Coronary artery (tissue), 2 donors: ENCODE data around the gene PPP1CA.
"Not testable (repeated sequence)": the region's sequence is repeated elsewhere in the genome, so short reads cannot be mapped to it uniquely, and the experiment has no call there.

ENCODE experiments used
- DNase-seq: peaks from one replicate; pipeline ENCODE4 v3.0.0-alpha.2; 2017; ENCODE audit warnings: low spot score
- H3K27ac ChIP-seq, 2 donors: fragments of 200-600 bp; sonication (generic); one replicate each; pipeline ENCODE4 v1.5.1; 2016 to 2019
- H3K4me3 ChIP-seq: fragments of 200-600 bp; sonication (generic); 2 replicates; pipeline ENCODE4 v1.5.1; 2016; ENCODE audit warnings: mild to moderate bottlenecking, moderate library complexity
- TF ChIP-seq, protein P1 (sequence below): fragments of 200-600 bp; sonication (generic); IDR thresholded peaks from one replicate; pipeline ENCODE4 v1.5.1; 2019; ENCODE audit warnings: antibody characterized with exemption

Gene PPP1CA

DNA sequence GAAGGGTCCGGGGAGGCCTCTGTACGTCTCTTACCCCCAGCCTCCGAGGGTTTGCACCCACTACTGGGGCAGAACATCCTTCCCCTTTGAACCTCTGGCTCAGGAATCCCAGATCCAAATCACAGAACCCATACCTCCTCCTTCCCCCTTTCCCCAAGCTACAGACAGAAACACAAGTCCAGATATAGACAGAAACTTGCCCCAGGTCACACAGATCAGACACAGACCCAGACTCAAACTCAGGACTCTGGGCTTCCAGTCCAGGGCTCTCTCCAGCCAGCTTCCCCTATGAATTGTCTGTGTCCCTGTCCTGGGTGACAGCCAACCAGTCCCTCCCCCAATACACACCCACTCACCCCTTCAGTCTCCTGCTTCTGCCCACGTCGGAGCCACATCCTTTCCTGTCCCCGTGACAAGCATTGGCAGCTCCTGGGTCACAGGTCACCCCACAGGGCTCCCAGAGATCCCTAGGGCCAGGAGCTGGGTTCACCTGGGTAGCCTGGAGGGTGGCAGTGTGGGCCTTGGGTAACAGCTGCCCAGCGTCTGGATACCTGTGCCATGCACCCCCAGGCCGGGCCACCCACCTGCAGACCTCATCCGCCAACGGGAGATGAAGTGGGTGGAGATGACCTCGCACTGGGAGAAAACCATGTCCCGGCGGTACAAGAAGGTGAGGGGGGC is 3.0 kb upstream of the PPP1CA start:
- TF ChIP-seq, protein P1, sequence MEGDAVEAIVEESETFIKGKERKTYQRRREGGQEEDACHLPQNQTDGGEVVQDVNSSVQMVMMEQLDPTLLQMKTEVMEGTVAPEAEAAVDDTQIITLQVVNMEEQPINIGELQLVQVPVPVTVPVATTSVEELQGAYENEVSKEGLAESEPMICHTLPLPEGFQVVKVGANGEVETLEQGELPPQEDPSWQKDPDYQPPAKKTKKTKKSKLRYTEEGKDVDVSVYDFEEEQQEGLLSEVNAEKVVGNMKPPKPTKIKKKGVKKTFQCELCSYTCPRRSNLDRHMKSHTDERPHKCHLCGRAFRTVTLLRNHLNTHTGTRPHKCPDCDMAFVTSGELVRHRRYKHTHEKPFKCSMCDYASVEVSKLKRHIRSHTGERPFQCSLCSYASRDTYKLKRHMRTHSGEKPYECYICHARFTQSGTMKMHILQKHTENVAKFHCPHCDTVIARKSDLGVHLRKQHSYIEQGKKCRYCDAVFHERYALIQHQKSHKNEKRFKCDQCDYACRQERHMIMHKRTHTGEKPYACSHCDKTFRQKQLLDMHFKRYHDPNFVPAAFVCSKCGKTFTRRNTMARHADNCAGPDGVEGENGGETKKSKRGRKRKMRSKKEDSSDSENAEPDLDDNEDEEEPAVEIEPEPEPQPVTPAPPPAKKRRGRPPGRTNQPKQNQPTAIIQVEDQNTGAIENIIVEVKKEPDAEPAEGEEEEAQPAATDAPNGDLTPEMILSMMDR: no peak
- DNase-seq: no peak
- Histone ChIP-seq H3K4me3 (no peak overlapping the region), H3K27ac (no peak overlapping the region)

DNA sequence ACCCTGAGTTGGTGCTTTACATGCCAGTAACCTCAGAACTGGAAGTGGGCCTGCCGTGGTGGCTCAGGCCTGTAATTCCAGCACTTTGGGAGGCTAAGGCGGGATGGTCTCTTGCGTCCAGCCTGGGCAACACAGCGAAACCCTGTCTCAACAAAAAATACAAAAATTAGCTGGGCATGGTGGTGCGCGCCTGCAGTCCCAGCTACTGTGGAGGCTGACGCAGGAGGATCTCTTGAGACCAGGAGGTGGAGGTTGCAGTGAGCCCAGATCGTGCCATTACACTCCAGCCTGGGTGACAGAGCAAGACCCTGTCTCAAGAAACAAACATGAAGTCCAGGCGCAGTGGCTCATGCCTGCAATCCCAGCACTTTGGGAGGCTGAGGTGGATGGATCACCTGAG is 1.4 kb upstream of the PPP1CA start:
- DNase-seq, H3K4me3 ChIP-seq, H3K27ac ChIP-seq: not testable (repeated sequence)

DNA sequence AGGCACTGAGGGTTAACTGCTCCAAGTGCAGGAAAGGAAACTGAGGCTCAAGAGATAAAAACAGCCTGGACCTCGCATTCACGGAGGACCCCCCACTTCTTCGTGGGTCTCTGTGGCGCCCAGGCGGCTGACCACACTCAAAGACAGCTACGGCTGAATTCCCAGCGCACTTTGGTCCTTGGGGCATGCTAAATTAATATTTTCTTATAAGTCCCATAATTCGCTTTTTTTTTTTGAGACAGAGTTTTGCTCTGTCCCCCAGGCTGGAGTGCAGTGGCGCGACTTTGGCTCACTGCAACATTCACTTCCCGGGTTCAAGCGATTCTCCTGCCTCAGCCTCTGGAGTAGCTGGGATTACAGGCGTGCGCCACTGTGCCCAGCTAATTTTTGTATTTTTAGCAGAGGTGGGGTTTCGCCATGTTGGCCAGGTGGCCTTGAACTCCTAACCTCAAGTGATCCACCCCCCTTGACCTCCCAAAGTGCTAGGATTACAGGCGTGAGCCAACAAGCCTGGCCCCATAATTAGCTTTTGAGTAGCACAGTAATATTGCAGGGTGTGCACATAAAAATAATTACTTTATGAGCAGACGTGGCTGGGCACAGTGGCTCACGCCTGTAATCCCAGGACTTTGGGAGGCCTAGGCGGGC is 658 bp upstream of the PPP1CA start:
- not testable (repeated sequence) for DNase-seq
- H3K27ac ChIP-seq: peak overlapping the region; percentile 91 to 99
- peak overlapping the region; percentile 94 for H3K4me3 ChIP-seq

DNA sequence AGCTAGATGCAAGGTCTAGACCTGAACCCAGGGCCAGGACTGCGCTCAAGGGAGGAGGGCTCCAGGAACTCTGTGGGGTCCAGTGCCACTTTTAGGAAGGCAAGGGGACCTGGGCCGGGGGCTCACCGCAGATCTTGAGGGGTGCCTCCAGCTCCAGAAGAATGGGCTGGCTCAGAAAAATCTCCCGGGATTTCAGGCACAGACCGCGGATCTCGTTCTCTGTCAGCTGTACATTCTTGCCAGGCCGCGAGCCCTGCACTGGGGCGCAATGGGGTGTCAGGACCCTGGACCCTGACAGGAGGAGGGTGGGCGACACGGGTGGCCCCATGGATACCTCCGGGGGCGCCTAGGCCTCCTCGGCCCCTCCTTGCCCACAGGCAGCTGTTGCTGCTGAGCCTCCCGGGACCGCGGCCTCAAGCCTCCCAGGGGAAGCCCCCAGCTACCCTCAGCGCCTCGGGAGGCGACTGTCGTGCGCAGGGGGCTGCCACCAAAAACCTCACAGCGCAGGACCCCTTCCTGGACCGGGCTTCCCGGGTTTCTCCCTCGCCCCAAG is 640 bp downstream of the PPP1CA start:
- Histone ChIP-seq H3K4me3 (peak overlapping the region; percentile 94), H3K27ac (peak overlapping the region; percentile 91 to 99)
- DNase-seq: no peak
- TF ChIP-seq, protein P1: no peak

DNA sequence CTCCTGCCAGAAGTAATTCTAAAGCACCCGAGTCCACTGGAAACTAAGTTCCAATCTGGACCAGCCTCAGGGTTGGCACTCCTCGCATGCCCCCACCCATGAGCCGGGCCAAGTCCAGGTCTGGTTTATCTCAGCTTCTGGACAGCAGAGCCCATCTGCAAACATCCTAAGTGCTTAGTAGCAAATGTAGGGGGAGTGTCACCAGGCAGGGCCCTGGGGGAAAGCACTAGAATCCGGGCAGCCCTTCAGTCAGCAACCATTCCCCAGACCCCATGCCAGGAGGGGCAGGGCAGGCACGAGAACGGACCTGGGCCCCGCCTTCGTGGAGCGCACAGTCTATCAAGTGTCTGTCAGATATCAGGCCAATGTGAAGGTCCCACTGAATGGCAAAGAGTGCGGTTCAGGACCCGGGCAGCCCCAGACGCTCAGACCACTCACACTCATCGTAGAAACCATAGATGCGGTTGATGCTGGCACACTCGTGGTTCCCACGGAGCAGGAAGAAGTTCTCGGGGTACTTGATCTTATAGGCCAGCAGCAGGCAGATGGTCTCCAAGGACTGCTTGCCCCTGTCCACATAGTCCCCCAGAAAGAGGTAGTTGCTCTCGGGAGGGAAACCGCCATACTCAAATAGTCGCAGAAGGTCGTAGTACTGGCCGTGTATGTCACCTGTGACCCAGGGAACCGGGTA is 1.3 kb downstream of the PPP1CA start:
- TF ChIP-seq, protein P1: no peak
- Histone ChIP-seq H3K4me3 (peak overlapping the region; percentile 94), H3K27ac (peak overlapping the region; percentile 91 to 99)
- DNase-seq: no peak

DNA sequence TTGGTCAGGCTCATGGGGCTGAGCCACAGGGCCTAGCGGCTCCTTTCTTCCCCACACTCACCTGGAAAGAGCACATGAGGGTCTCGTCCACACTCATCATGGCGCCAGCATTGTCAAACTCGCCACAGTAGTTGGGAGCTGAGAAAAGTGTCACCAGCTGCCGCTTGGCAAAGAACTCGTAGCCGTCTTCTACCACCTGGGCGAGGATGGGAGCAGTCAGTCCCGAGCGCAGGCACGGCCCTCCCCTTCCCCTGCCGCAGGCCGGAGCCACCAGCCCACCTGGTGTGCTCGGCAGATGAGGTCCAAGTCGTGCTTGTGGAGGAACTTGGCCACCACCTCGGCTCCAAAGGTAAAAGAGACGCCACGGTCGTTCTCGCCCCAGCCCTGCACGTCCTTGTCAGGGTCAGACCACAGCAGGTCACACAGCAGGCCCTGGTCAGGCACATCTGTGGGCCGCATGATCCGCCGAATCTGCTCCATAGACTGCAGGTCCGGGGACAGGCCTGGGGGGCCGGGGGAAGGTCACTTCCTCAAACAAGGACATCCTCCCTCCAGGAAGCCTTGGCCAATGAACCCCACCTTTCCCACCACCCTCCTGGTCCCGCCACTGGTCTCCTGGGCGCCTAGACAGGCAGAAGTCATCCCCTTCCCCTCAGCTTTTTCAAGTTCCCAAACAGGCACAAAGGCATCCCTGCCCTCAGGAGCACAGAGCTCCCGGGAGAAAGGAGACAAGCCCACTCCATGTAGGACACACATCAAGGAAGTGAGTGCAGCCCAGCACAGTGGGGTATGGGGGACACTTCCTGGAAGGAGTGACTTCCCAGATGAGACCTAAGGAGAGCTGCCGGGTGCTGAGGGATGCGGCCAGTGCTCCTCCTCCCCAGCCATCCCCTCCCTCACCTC is 2.7 kb downstream of the PPP1CA start:
- DNase-seq: no peak
- Histone ChIP-seq H3K4me3 (no peak overlapping the region), H3K27ac (no peak overlapping the region)
- TF ChIP-seq, protein P1: no peak

DNA sequence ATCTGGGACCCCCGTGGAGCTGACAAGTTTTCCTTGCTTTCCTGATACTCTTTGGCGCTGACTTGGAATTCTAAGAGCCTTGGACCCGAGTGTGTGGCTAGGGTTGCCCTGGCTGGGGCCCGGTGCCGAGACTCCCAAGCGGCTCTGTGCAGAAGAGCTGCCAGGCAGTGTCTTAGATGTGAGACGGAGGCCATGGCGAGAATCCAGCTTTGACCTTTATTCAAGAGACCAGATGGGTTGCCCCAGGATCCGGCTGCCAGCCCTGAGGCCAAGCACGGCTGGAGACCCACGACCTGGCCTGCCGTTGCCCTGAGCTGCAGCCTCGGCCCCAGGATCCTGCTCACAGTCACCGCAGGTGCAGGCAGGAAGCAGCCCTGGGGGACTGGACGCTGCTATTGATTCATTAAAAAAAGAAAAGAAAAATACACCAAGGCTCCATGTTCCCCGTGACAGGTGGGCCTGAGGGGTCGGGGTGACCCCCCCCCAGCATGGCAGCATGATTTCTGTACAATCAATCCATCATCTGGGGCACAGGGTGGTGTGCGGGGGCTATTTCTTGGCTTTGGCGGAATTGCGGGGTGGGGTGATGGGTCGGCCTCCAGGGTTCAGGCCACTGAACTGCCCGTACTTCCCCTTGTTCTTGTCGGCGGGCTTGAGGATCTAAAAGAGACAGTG is 3.5 kb downstream of the PPP1CA start:
- H3K27ac ChIP-seq: no peak overlapping the region
- no peak for DNase-seq
- H3K4me3 ChIP-seq: no peak overlapping the region
- TF ChIP-seq, protein P1: no peak
